Ectodermal cell (in vitro differentiated cells): ENCODE measurements around the gene HDGFL3.
"Not testable (repeated sequence)": the region's sequence is repeated elsewhere in the genome, so short reads cannot be mapped to it uniquely, and the experiment has no call there.

Experiments used
- H3K27ac ChIP-seq: 2 replicates; pipeline ENCODE4 v1.7.0; 2013; ENCODE audit warnings: mild to moderate bottlenecking, low read depth, low read length; ENCODE audit not compliant: insufficient read depth, poor library complexity, severe bottlenecking
- H3K27me3 ChIP-seq: 2 replicates; pipeline ENCODE4 v1.7.0; 2013; ENCODE audit warnings: mild to moderate bottlenecking, low read length; ENCODE audit not compliant: insufficient read depth, control insufficient read depth, poor library complexity, severe bottlenecking
- H3K36me3 ChIP-seq: one replicate; pipeline ENCODE4 v1.7.0; 2013; ENCODE audit warnings: low read length; ENCODE audit not compliant: control insufficient read depth, insufficient read depth
- H3K4me1 ChIP-seq: one replicate; pipeline ENCODE4 v1.7.0; 2013; ENCODE audit warnings: low read length; ENCODE audit not compliant: control insufficient read depth, insufficient read depth
- H3K4me3 ChIP-seq: 2 replicates; pipeline ENCODE4 v1.7.0; 2013; ENCODE audit warnings: low read depth, low read length, control low read depth; ENCODE audit not compliant: insufficient read depth
- H3K9me3 ChIP-seq: 2 replicates; pipeline ENCODE4 v1.7.0; 2013; ENCODE audit warnings: mild to moderate bottlenecking, low read length, moderate library complexity; ENCODE audit not compliant: control insufficient read depth
- WGBS, 2 experiments: methylation state at CpG; one replicate each; pipeline ENCODE4 v1.1.7; 2013; ENCODE audit warnings: missing lambda C conversion rate in 2 of 2; 5-methylcytosine and 5-hydroxymethylcytosine counted together

HDGFL3 gene

GRCh38 chr15:83144771-83145170, 62.9 kb downstream of the HDGFL3 start:
- no peaks in the 10 kb centered on the region for H3K9me3 ChIP-seq
- H3K4me1 ChIP-seq = no peaks in the 10 kb centered on the region
- no peak overlapping the region for H3K4me3 ChIP-seq
- WGBS, 2 experiments = 95 to 98% methylated on average over 2 to 3 of the region's 3 CpGs
- peaks cover 48% of the 10 kb centered on the region for H3K36me3 ChIP-seq
- no peaks in the 10 kb centered on the region for H3K27me3 ChIP-seq
- no peak overlapping the region for H3K27ac ChIP-seq

- not testable (repeated sequence) for H3K9me3 ChIP-seq, H3K4me3 ChIP-seq, H3K27me3 ChIP-seq, H3K4me1 ChIP-seq, H3K27ac ChIP-seq
- 93 to 94% methylated on average over 3 of the region's 3 CpGs for WGBS, 2 experiments
- H3K36me3 ChIP-seq = peaks cover 39% of the 10 kb centered on the region
Measured at GRCh38 chr15:83142151-83142550, 65.5 kb downstream of the HDGFL3 start.

- Histone ChIP-seq H3K27me3 (no peaks in the 10 kb centered on the region), H3K4me1 (no peaks in the 10 kb centered on the region), H3K4me3 (no peak overlapping the region), H3K36me3 (no peaks in the 10 kb centered on the region), H3K27ac (no peak overlapping the region), H3K9me3 (no peaks in the 10 kb centered on the region)
- WGBS, 2 experiments = 94% methylated on average over 4 of the region's 4 CpGs
Measured at GRCh38 chr15:83132861-83133523, 74.6 kb downstream of the HDGFL3 start.

GRCh38 chr15:83129791-83130190, 77.8 kb downstream of the HDGFL3 start:
- 95 to 96% methylated on average over 2 of the region's 2 CpGs for WGBS, 2 experiments
- no peaks in the 10 kb centered on the region for H3K36me3 ChIP-seq
- no peaks in the 10 kb centered on the region for H3K9me3 ChIP-seq
- H3K27ac ChIP-seq = no peak overlapping the region
- no peaks in the 10 kb centered on the region for H3K27me3 ChIP-seq
- H3K4me3 ChIP-seq = no peak overlapping the region
- H3K4me1 ChIP-seq = no peaks in the 10 kb centered on the region

- 97 to 100% methylated on average over 2 to 3 of the region's 3 CpGs for WGBS, 2 experiments
- no peaks in the 10 kb centered on the region for H3K36me3 ChIP-seq
- no peak overlapping the region for H3K27ac ChIP-seq
- H3K4me3 ChIP-seq = no peak overlapping the region
- H3K27me3 ChIP-seq = no peaks in the 10 kb centered on the region
- H3K9me3 ChIP-seq = no peaks in the 10 kb centered on the region
- no peaks in the 10 kb centered on the region for H3K4me1 ChIP-seq
Measured at GRCh38 chr15:83127547-83128150, 80.0 kb downstream of the HDGFL3 start.

- Histone ChIP-seq H3K27me3 (no peaks in the 10 kb centered on the region), H3K36me3 (no peaks in the 10 kb centered on the region), H3K27ac (no peak overlapping the region), H3K4me3 (no peak overlapping the region), H3K4me1 (no peaks in the 10 kb centered on the region), H3K9me3 (no peaks in the 10 kb centered on the region)
- no CpG with 5 or more reads among the region's 1 CpG for WGBS, 2 experiments
Measured at GRCh38 chr15:83123529-83123928, 84.1 kb downstream of the HDGFL3 start.

GRCh38 chr15:83119968-83120581, 87.5 kb downstream of the HDGFL3 start:
- Histone ChIP-seq H3K4me3 (no peak overlapping the region), H3K9me3 (no peaks in the 10 kb centered on the region), H3K36me3 (no peaks in the 10 kb centered on the region), H3K27me3 (no peaks in the 10 kb centered on the region), H3K27ac (no peak overlapping the region), H3K4me1 (no peaks in the 10 kb centered on the region)
- WGBS, 2 experiments = 93 to 94% methylated on average over 9 of the region's 9 CpGs

- no peak overlapping the region for H3K4me3 ChIP-seq
- no peaks in the 10 kb centered on the region for H3K27me3 ChIP-seq
- H3K36me3 ChIP-seq = no peaks in the 10 kb centered on the region
- 90 to 94% methylated on average over 4 of the region's 4 CpGs for WGBS, 2 experiments
- no peaks in the 10 kb centered on the region for H3K4me1 ChIP-seq
- H3K9me3 ChIP-seq = no peaks in the 10 kb centered on the region
- no peak overlapping the region for H3K27ac ChIP-seq
Measured at GRCh38 chr15:83118968-83119367, 88.7 kb downstream of the HDGFL3 start.

GRCh38 chr15:83118291-83118827, 89.3 kb downstream of the HDGFL3 start:
- H3K9me3 ChIP-seq = no peaks in the 10 kb centered on the region

GRCh38 chr15:83115831-83116565, 91.6 kb downstream of the HDGFL3 start:
- Histone ChIP-seq H3K4me1 (no peaks in the 10 kb centered on the region), H3K4me3 (no peak overlapping the region), H3K36me3 (no peaks in the 10 kb centered on the region), H3K27ac (no peak overlapping the region), H3K9me3 (no peaks in the 10 kb centered on the region), H3K27me3 (peaks cover 4% of the 10 kb centered on the region)
- 91 to 95% methylated on average over 9 to 10 of the region's 11 CpGs for WGBS, 2 experiments

More at GRCh38 chr15:83118291-83118827, 89.3 kb downstream of the HDGFL3 start:
- no peak overlapping the region for H3K4me3 ChIP-seq
- no peaks in the 10 kb centered on the region for H3K36me3 ChIP-seq
- H3K27ac ChIP-seq = no peak overlapping the region
- 90 to 91% methylated on average over 6 of the region's 6 CpGs for WGBS, 2 experiments
- H3K27me3 ChIP-seq = no peaks in the 10 kb centered on the region
- H3K4me1 ChIP-seq = no peaks in the 10 kb centered on the region
